Glomerular visceral epithelial cell (primary cell): ENCODE measurements around the gene CIT.
"Not testable (repeated sequence)": the region's sequence is repeated elsewhere in the genome, so short reads cannot be mapped to it uniquely, and the experiment has no call there.

ENCODE experiments used
- DNase-seq: peaks from one replicate; pipeline ENCODE4 v3.0.0-alpha.2; 2016; ENCODE audit errors: extremely low spot score

The CIT gene

GRCh38 chr12:119744900-119745606 is 132.1 kb downstream of the CIT start:
- DNase-seq: no peak

- DNase-seq: no peak
Measured at GRCh38 chr12:119742700-119743099, 134.4 kb downstream of the CIT start.

GRCh38 chr12:119740830-119741229 is 136.3 kb downstream of the CIT start:
- DNase-seq: no peak

- DNase-seq: no peak
Measured at GRCh38 chr12:119735079-119735478, 142.0 kb downstream of the CIT start.

GRCh38 chr12:119730381-119730780 is 146.7 kb downstream of the CIT start:
- no peak for DNase-seq

- DNase-seq: no peak
Measured at GRCh38 chr12:119729871-119730270, 147.2 kb downstream of the CIT start.

GRCh38 chr12:119728444-119728745 is 148.7 kb downstream of the CIT start:
- no peak for DNase-seq

GRCh38 chr12:119727600-119728443 is 149.3 kb downstream of the CIT start:
- peak; percentile 9 for DNase-seq

GRCh38 chr12:119725523-119725922 is 151.6 kb downstream of the CIT start:
- no peak for DNase-seq

GRCh38 chr12:119721306-119721705 is 155.8 kb downstream of the CIT start:
- no peak for DNase-seq

GRCh38 chr12:119720349-119720748 is 156.8 kb downstream of the CIT start:
- DNase-seq: no peak

- no peak for DNase-seq
Measured at GRCh38 chr12:119718141-119718540, 159.0 kb downstream of the CIT start.

GRCh38 chr12:119715268-119715620 is 161.9 kb downstream of the CIT start:
- peak; percentile 45 for DNase-seq

GRCh38 chr12:119714614-119715267 is 162.4 kb downstream of the CIT start:
- no peak for DNase-seq

GRCh38 chr12:119713551-119714031 is 163.5 kb downstream of the CIT start:
- no peak for DNase-seq

GRCh38 chr12:119712721-119713120 is 164.4 kb downstream of the CIT start:
- no peak for DNase-seq

- DNase-seq: no peak
Measured at GRCh38 chr12:119711693-119712092, 165.4 kb downstream of the CIT start.

- no peak for DNase-seq
Measured at GRCh38 chr12:119710965-119711551, 166.1 kb downstream of the CIT start.

- DNase-seq: no peak
Measured at GRCh38 chr12:119710374-119710964, 166.7 kb downstream of the CIT start.

GRCh38 chr12:119706427-119706826 is 170.7 kb downstream of the CIT start:
- DNase-seq: not testable (repeated sequence)

GRCh38 chr12:119705182-119705581 is 171.9 kb downstream of the CIT start:
- DNase-seq: no peak
